SK-N-SH treated with all-trans-retinoic acid at 6 μM for 48 hours (cell line): ENCODE data around the gene METAP2.

Experiments used
- ATAC-seq: fragments of 200-7000 bp; cut with Tn5 transposase; 3 replicates; pipeline ENCODE4 v1.9.1; 2020; ENCODE audit warnings: mild to moderate bottlenecking, moderate library complexity
- ARNTL ChIP-seq: fragments of 450-650 bp; formaldehyde crosslinking; IDR thresholded peaks from 2 replicates; pipeline ENCODE4 v1.5.0; 2020; ENCODE audit warnings: low read depth, mild to moderate bottlenecking, moderate library complexity, borderline replicate concordance
- BACH2 ChIP-seq: fragments of 250-450 bp; sonication (Bioruptor Pico); IDR thresholded peaks from 2 replicates; pipeline ENCODE4 v1.9.0; 2021; ENCODE audit warnings: mild to moderate bottlenecking, borderline replicate concordance
- ESRRG ChIP-seq: fragments of 250-450 bp; sonication (Bioruptor Pico); IDR thresholded peaks from 2 replicates; pipeline ENCODE4 v1.6.1; 2021; ENCODE audit warnings: mild to moderate bottlenecking
- GLIS3 ChIP-seq: fragments of 250-450 bp; sonication (Bioruptor Pico); IDR thresholded peaks from 2 replicates; pipeline ENCODE4 v1.5.0; 2020; ENCODE audit warnings: mild to moderate bottlenecking, moderate library complexity
- ISL1 ChIP-seq: fragments of 250-450 bp; sonication (Bioruptor Pico); IDR thresholded peaks from 2 replicates; pipeline ENCODE4 v2.1.2; 2022; ENCODE audit warnings: mild to moderate bottlenecking, moderate library complexity
- OSR1 ChIP-seq: fragments of 250-450 bp; sonication (Bioruptor Pico); IDR thresholded peaks from 2 replicates; pipeline ENCODE4 v1.8.0; 2022; ENCODE audit warnings: moderate library complexity, mild to moderate bottlenecking, inconsistent platforms
- PPARA ChIP-seq: fragments of 250-450 bp; sonication (Bioruptor Pico); IDR thresholded peaks from 2 replicates; pipeline ENCODE4 v1.5.0; 2020; ENCODE audit warnings: mild to moderate bottlenecking, borderline replicate concordance
- RARB ChIP-seq: fragments of 250-450 bp; sonication (Bioruptor Pico); IDR thresholded peaks from 2 replicates; pipeline ENCODE4 v1.8.0; 2021; ENCODE audit warnings: mild to moderate bottlenecking, moderate library complexity
- SNAI2 ChIP-seq: fragments of 250-450 bp; sonication (Bioruptor Pico); IDR thresholded peaks from 2 replicates; pipeline ENCODE4 v1.5.0; 2020; ENCODE audit warnings: mild to moderate bottlenecking, moderate library complexity
- TOX ChIP-seq: fragments of 250-450 bp; sonication (Bioruptor Pico); IDR thresholded peaks from 2 replicates; pipeline ENCODE4 v1.8.0; 2021; ENCODE audit warnings: mild to moderate bottlenecking, moderate library complexity, borderline replicate concordance
- ZC3H10 ChIP-seq: fragments of 250-450 bp; sonication (Bioruptor Pico); IDR thresholded peaks from 2 replicates; pipeline ENCODE4 v1.5.1; 2021; ENCODE audit warnings: mild to moderate bottlenecking, moderate library complexity
- ZFP3 ChIP-seq: fragments of 250-450 bp; sonication (Bioruptor Pico); IDR thresholded peaks from 2 replicates; pipeline ENCODE4 v1.5.0; 2020; ENCODE audit warnings: mild to moderate bottlenecking, moderate library complexity
- ZFP30 ChIP-seq: fragments of 450-650 bp; formaldehyde crosslinking; IDR thresholded peaks from 2 replicates; pipeline ENCODE4 v1.5.0; 2022; ENCODE audit warnings: mild to moderate bottlenecking, moderate library complexity
- ZNF565 ChIP-seq: fragments of 450-650 bp; formaldehyde crosslinking; conservative IDR thresholded peaks from 2 replicates; pipeline ENCODE4 v1.5.0; 2020; ENCODE audit warnings: low read depth, mild to moderate bottlenecking, moderate library complexity
- ZNF70 ChIP-seq: fragments of 450-650 bp; formaldehyde crosslinking; IDR thresholded peaks from 2 replicates; pipeline ENCODE4 v1.5.0; 2020; ENCODE audit warnings: mild to moderate bottlenecking, moderate library complexity
- ZNF8 ChIP-seq: fragments of 450-650 bp; formaldehyde crosslinking; IDR thresholded peaks from 2 replicates; pipeline ENCODE4 v1.5.0; 2020; ENCODE audit warnings: mild to moderate bottlenecking, moderate library complexity
- TF ChIP-seq, protein P1 (sequence below): fragments of 250-450 bp; sonication (Bioruptor Pico); IDR thresholded peaks from 2 replicates; pipeline ENCODE4 v1.5.1; 2020; ENCODE audit warnings: low read depth, mild to moderate bottlenecking, moderate library complexity
- TF ChIP-seq, protein P2 (sequence below): fragments of 250-450 bp; sonication (Bioruptor Pico); IDR thresholded peaks from 2 replicates; pipeline ENCODE4 v1.8.0; 2020; ENCODE audit warnings: mild to moderate bottlenecking, moderate library complexity, borderline replicate concordance
- TF ChIP-seq, protein P3 (sequence below): fragments of 250-450 bp; sonication (Bioruptor Pico); IDR thresholded peaks from 2 replicates; pipeline ENCODE4 v1.5.0; 2020; ENCODE audit warnings: mild to moderate bottlenecking, moderate library complexity
- TF ChIP-seq, protein P4 (sequence below): fragments of 250-450 bp; sonication (Bioruptor Pico); IDR thresholded peaks from 2 replicates; pipeline ENCODE4 v1.5.1; 2021; ENCODE audit warnings: mild to moderate bottlenecking, moderate library complexity
- TF ChIP-seq, protein P5 (sequence below): fragments of 250-450 bp; sonication (Bioruptor Pico); IDR thresholded peaks from 2 replicates; pipeline ENCODE4 v1.8.0; 2021; ENCODE audit warnings: low read depth, mild to moderate bottlenecking, moderate library complexity, borderline replicate concordance

METAP2 gene

DNA sequence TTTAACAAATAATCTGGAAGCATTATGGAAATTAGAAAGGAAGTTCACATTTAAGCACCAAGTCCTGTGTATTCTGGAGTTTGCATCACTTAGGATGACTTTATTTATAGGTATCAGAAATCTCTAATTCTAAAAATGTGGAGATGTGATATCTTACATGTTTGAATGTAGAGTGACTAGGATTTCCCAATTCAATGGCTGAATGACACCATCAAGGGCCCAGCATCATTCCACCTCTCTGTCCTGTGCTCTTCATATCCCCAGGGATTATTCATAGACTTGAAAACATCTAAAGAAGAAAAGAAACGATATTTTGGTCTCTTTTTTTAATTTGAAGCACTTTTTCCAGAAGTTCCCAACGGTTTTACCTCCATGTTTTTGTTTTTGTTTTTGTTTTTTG, 15.2 kb upstream of the METAP2 start:
- no peak for ATAC-seq
- no peak for TF ChIP-seq ISL1 (CRISPR knock-in tag)
- TF ChIP-seq, protein P1, sequence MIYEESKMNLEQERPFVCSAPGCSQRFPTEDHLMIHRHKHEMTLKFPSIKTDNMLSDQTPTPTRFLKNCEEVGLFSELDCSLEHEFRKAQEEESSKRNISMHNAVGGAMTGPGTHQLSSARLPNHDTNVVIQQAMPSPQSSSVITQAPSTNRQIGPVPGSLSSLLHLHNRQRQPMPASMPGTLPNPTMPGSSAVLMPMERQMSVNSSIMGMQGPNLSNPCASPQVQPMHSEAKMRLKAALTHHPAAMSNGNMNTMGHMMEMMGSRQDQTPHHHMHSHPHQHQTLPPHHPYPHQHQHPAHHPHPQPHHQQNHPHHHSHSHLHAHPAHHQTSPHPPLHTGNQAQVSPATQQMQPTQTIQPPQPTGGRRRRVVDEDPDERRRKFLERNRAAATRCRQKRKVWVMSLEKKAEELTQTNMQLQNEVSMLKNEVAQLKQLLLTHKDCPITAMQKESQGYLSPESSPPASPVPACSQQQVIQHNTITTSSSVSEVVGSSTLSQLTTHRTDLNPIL (CRISPR knock-in tag), result no peak
- TF ChIP-seq ZNF70 (CRISPR knock-in tag), result no peak
- TF ChIP-seq GLIS3 (CRISPR knock-in tag), result no peak

DNA sequence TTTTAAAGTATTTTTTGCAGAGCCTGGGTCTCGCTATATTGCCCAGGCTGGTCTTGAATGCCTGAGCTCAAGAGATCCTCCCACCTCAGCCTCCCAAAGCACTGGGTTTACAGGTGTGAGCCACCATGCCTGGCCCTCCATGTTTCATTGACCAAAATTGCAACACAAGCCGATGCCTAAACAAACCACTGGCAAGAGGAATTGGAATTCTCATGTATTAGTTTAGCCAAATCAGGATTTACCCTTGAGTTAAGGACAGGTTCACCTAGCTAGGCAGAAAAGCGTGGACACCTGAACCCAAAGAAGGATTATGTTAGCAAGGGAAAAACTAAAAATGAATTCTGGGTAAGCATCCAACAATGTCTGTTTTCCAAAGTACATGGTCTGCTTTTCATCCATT, 14.6 kb upstream of the METAP2 start:
- TF ChIP-seq TOX, result no peak
- TF ChIP-seq ZC3H10 (CRISPR knock-in tag), result no peak
- no peak for TF ChIP-seq ARNTL
- TF ChIP-seq, protein P2, sequence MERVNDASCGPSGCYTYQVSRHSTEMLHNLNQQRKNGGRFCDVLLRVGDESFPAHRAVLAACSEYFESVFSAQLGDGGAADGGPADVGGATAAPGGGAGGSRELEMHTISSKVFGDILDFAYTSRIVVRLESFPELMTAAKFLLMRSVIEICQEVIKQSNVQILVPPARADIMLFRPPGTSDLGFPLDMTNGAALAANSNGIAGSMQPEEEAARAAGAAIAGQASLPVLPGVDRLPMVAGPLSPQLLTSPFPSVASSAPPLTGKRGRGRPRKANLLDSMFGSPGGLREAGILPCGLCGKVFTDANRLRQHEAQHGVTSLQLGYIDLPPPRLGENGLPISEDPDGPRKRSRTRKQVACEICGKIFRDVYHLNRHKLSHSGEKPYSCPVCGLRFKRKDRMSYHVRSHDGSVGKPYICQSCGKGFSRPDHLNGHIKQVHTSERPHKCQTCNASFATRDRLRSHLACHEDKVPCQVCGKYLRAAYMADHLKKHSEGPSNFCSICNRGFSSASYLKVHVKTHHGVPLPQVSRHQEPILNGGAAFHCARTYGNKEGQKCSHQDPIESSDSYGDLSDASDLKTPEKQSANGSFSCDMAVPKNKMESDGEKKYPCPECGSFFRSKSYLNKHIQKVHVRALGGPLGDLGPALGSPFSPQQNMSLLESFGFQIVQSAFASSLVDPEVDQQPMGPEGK, result no peak
- no peak for TF ChIP-seq ISL1 (CRISPR knock-in tag)
- no peak for TF ChIP-seq ZNF565
- TF ChIP-seq SNAI2, result no peak
- TF ChIP-seq, protein P3, sequence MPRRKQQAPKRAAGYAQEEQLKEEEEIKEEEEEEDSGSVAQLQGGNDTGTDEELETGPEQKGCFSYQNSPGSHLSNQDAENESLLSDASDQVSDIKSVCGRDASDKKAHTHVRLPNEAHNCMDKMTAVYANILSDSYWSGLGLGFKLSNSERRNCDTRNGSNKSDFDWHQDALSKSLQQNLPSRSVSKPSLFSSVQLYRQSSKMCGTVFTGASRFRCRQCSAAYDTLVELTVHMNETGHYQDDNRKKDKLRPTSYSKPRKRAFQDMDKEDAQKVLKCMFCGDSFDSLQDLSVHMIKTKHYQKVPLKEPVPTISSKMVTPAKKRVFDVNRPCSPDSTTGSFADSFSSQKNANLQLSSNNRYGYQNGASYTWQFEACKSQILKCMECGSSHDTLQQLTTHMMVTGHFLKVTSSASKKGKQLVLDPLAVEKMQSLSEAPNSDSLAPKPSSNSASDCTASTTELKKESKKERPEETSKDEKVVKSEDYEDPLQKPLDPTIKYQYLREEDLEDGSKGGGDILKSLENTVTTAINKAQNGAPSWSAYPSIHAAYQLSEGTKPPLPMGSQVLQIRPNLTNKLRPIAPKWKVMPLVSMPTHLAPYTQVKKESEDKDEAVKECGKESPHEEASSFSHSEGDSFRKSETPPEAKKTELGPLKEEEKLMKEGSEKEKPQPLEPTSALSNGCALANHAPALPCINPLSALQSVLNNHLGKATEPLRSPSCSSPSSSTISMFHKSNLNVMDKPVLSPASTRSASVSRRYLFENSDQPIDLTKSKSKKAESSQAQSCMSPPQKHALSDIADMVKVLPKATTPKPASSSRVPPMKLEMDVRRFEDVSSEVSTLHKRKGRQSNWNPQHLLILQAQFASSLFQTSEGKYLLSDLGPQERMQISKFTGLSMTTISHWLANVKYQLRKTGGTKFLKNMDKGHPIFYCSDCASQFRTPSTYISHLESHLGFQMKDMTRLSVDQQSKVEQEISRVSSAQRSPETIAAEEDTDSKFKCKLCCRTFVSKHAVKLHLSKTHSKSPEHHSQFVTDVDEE (CRISPR knock-in tag), result no peak
- TF ChIP-seq BACH2 (CRISPR knock-in tag), result no peak
- TF ChIP-seq ZNF70 (CRISPR knock-in tag), result no peak
- TF ChIP-seq RARB (CRISPR knock-in tag), result no peak
- no peak for TF ChIP-seq ZFP3 (CRISPR knock-in tag)
- no peak for TF ChIP-seq OSR1
- TF ChIP-seq ESRRG (CRISPR knock-in tag), result no peak
- TF ChIP-seq GLIS3 (CRISPR knock-in tag), result no peak
- TF ChIP-seq, protein P4, sequence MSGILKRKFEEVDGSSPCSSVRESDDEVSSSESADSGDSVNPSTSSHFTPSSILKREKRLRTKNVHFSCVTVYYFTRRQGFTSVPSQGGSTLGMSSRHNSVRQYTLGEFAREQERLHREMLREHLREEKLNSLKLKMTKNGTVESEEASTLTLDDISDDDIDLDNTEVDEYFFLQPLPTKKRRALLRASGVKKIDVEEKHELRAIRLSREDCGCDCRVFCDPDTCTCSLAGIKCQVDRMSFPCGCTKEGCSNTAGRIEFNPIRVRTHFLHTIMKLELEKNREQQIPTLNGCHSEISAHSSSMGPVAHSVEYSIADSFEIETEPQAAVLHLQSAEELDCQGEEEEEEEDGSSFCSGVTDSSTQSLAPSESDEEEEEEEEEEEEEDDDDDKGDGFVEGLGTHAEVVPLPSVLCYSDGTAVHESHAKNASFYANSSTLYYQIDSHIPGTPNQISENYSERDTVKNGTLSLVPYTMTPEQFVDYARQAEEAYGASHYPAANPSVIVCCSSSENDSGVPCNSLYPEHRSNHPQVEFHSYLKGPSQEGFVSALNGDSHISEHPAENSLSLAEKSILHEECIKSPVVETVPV (CRISPR knock-in tag), result no peak
- TF ChIP-seq, protein P5, sequence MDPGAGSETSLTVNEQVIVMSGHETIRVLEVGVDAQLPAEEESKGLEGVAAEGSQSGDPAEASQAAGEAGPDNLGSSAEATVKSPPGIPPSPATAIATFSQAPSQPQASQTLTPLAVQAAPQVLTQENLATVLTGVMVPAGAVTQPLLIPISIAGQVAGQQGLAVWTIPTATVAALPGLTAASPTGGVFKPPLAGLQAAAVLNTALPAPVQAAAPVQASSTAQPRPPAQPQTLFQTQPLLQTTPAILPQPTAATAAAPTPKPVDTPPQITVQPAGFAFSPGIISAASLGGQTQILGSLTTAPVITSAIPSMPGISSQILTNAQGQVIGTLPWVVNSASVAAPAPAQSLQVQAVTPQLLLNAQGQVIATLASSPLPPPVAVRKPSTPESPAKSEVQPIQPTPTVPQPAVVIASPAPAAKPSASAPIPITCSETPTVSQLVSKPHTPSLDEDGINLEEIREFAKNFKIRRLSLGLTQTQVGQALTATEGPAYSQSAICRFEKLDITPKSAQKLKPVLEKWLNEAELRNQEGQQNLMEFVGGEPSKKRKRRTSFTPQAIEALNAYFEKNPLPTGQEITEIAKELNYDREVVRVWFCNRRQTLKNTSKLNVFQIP (CRISPR knock-in tag), result no peak
- no peak for TF ChIP-seq PPARA
- TF ChIP-seq, all 23 proteins: peak for 0
- no peak for ATAC-seq

DNA sequence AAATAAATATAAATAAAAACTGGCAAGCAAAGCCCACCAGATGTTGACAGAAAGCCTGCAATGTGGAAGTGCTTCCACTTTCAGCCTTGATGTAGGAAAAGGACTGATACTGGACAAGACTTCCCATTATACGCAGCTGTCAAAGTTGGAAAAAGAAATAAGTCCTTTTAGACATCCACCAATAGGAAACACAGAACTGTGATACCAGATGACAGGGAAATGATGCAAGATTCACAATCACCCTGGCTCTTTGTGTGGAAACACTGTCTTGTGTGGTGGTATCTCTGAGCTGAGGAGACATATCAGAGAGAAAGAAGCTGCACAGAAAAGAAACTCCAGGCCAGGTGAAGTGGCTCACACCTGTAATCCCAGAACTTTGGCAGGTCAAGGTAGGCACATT, 13.8 kb upstream of the METAP2 start:
- TF ChIP-seq ZFP30 (CRISPR knock-in tag), result no peak
- TF ChIP-seq TOX, result no peak
- no peak for TF ChIP-seq OSR1
- TF ChIP-seq ISL1 (CRISPR knock-in tag), result no peak
- TF ChIP-seq, protein P5 (CRISPR knock-in tag), result no peak
- TF ChIP-seq ZNF8 (CRISPR knock-in tag), result no peak
- TF ChIP-seq, protein P2, result no peak
- no peak for TF ChIP-seq ZNF565
- no peak for TF ChIP-seq ZNF70 (CRISPR knock-in tag)
- no peak for TF ChIP-seq BACH2 (CRISPR knock-in tag)
- no peak for TF ChIP-seq SNAI2
- TF ChIP-seq, all 23 proteins: peak for 0
- ATAC-seq, result no peak
